ENCODE data around the gene NCCRP1. TPM values are rescaled to one million over a fixed set of nuclear protein-coding genes. Genes with fewer than 3 reads are reported as not detected.

NCCRP1 gene
- total and polyA plus RNA-seq, 2 donors (not counting 1 experiment from before 2014, with no cell fraction given) = not detected

GRCh38 chr19:39172700-39173501 lies 23.9 kb upstream of the NCCRP1 start:
- Histone ChIP-seq H3K4me2 (ENCODE audit: extremely low read depth, insufficient read depth, low read length) (no peak overlapping the region), H3K27ac (ENCODE audit: insufficient read depth, low read length) (no peak overlapping the region), H3K36me3 (ENCODE audit: control insufficient read depth, insufficient read depth, low read length) (peaks cover 6% of the 10 kb centered on the region), H2AFZ (ENCODE audit: low read length) (no peak overlapping the region), H3K27me3 (ENCODE audit: control insufficient read depth, insufficient read depth, low read length) (no peaks in the 10 kb centered on the region), H3K9me3 (ENCODE audit: control insufficient read depth, insufficient read depth, low read depth, low read length) (no peaks in the 10 kb centered on the region), H3K4me3 (replicated peaks in 1 of 4; ENCODE audit: control extremely low read depth in 1 of 4, insufficient read depth in 1 of 4, low read depth in 3 of 4, low read length in 4 of 4) (no peak overlapping the region), H3K4me1 (ENCODE audit: control insufficient read depth, extremely low read depth, insufficient read depth, low read length) (no peaks in the 10 kb centered on the region), H3K9ac (ENCODE audit: insufficient read depth, low read length) (no peak overlapping the region), H3K79me2 (ENCODE audit: control insufficient read depth, insufficient read depth, low read length) (no peaks in the 10 kb centered on the region), H4K20me1 (ENCODE audit: control insufficient read depth, extremely low read depth, insufficient read depth, low read length) (no peaks in the 10 kb centered on the region)
- no peak for TF ChIP-seq CTCF (conservative IDR thresholded peaks at IDR 0.05 in 1 of 2, IDR thresholded peaks at IDR 0.05 in 1 of 2; ENCODE audit: low read depth in 1 of 2, low read length in 2 of 2)
- TF ChIP-seq EZH2 (IDR thresholded peaks at IDR 0.05; ENCODE audit: low read length, missing control alignments) = no peak
- DNase-seq (ENCODE audit: low read depth in 2 of 2) = no peak

- H3K4me3 ChIP-seq (replicated peaks in 1 of 4; ENCODE audit: control extremely low read depth in 1 of 4, insufficient read depth in 1 of 4, low read depth in 3 of 4, low read length in 4 of 4) = no peak overlapping the region
- H3K36me3 ChIP-seq (ENCODE audit: control insufficient read depth, insufficient read depth, low read length) = peaks cover 8% of the 10 kb centered on the region
- H3K9ac ChIP-seq (ENCODE audit: insufficient read depth, low read length) = no peak overlapping the region
- no peak overlapping the region for H3K4me2 ChIP-seq (ENCODE audit: extremely low read depth, insufficient read depth, low read length)
- DNase-seq (ENCODE audit: low read depth in 2 of 2) = no peak
- no peak for TF ChIP-seq CTCF (conservative IDR thresholded peaks at IDR 0.05 in 1 of 2, IDR thresholded peaks at IDR 0.05 in 1 of 2; ENCODE audit: low read depth in 1 of 2, low read length in 2 of 2)
- no peak for TF ChIP-seq EZH2 (IDR thresholded peaks at IDR 0.05; ENCODE audit: low read length, missing control alignments)
- no peaks in the 10 kb centered on the region for H3K9me3 ChIP-seq (ENCODE audit: control insufficient read depth, insufficient read depth, low read depth, low read length)
- no peaks in the 10 kb centered on the region for H3K27me3 ChIP-seq (ENCODE audit: control insufficient read depth, insufficient read depth, low read length)
- H3K79me2 ChIP-seq (ENCODE audit: control insufficient read depth, insufficient read depth, low read length) = no peaks in the 10 kb centered on the region
- H3K27ac ChIP-seq (ENCODE audit: insufficient read depth, low read length) = no peak overlapping the region
- no peaks in the 10 kb centered on the region for H4K20me1 ChIP-seq (ENCODE audit: control insufficient read depth, extremely low read depth, insufficient read depth, low read length)
- no peak overlapping the region for H2AFZ ChIP-seq (ENCODE audit: low read length)
- no peaks in the 10 kb centered on the region for H3K4me1 ChIP-seq (ENCODE audit: control insufficient read depth, extremely low read depth, insufficient read depth, low read length)
Measured at GRCh38 chr19:39173502-39173991, 23.2 kb upstream of the NCCRP1 start.

GRCh38 chr19:39174142-39174541 lies 22.6 kb upstream of the NCCRP1 start:
- Histone ChIP-seq H3K9ac (ENCODE audit: insufficient read depth, low read length) (no peak overlapping the region), H3K27me3 (ENCODE audit: control insufficient read depth, insufficient read depth, low read length) (no peaks in the 10 kb centered on the region), H4K20me1 (ENCODE audit: control insufficient read depth, extremely low read depth, insufficient read depth, low read length) (no peaks in the 10 kb centered on the region), H3K4me3 (replicated peaks in 1 of 4; ENCODE audit: control extremely low read depth in 1 of 4, insufficient read depth in 1 of 4, low read depth in 3 of 4, low read length in 4 of 4) (no peak overlapping the region), H3K27ac (ENCODE audit: insufficient read depth, low read length) (no peak overlapping the region), H3K4me2 (ENCODE audit: extremely low read depth, insufficient read depth, low read length) (no peak overlapping the region), H3K4me1 (ENCODE audit: control insufficient read depth, extremely low read depth, insufficient read depth, low read length) (no peaks in the 10 kb centered on the region), H2AFZ (ENCODE audit: low read length) (no peak overlapping the region), H3K9me3 (ENCODE audit: control insufficient read depth, insufficient read depth, low read depth, low read length) (no peaks in the 10 kb centered on the region), H3K79me2 (ENCODE audit: control insufficient read depth, insufficient read depth, low read length) (no peaks in the 10 kb centered on the region), H3K36me3 (ENCODE audit: control insufficient read depth, insufficient read depth, low read length) (peaks cover 8% of the 10 kb centered on the region)
- no peak for TF ChIP-seq CTCF (conservative IDR thresholded peaks at IDR 0.05 in 1 of 2, IDR thresholded peaks at IDR 0.05 in 1 of 2; ENCODE audit: low read depth in 1 of 2, low read length in 2 of 2)
- TF ChIP-seq EZH2 (IDR thresholded peaks at IDR 0.05; ENCODE audit: low read length, missing control alignments) = no peak
- no peak for DNase-seq (ENCODE audit: low read depth in 2 of 2)
